Nephron (organoid): ENCODE data around the gene HMCES.
"Not testable (repeated sequence)": the region's sequence is repeated elsewhere in the genome, so short reads cannot be mapped to it uniquely, and the experiment has no call there.

Source experiments
- H3K27ac Mint-ChIP-seq, 3 experiments: 2 replicates each; pipeline ENCODE4 v1.8.0; 2020; ENCODE audit warnings: mixed read lengths in 3 of 3, mild to moderate bottlenecking in 2 of 3, moderate library complexity in 1 of 3
- H3K27me3 Mint-ChIP-seq: 2 replicates; pipeline ENCODE4 v1.8.0; 2021; ENCODE audit warnings: low read depth, mild to moderate bottlenecking, moderate library complexity, mixed read lengths
- H3K36me3 Mint-ChIP-seq: 2 replicates; pipeline ENCODE4 v1.8.0; 2020; ENCODE audit warnings: low read depth, mixed read lengths
- H3K4me1 Mint-ChIP-seq: 2 replicates; pipeline ENCODE4 v1.8.0; 2020; ENCODE audit warnings: mixed read lengths
- H3K4me3 Mint-ChIP-seq, 3 experiments: 2 replicates each; pipeline ENCODE4 v1.8.0; 2020; ENCODE audit warnings: mild to moderate bottlenecking in 3 of 3, mixed read lengths in 3 of 3, moderate library complexity in 2 of 3
- H3K9me3 Mint-ChIP-seq: 2 replicates; pipeline ENCODE4 v1.8.0; 2020; ENCODE audit warnings: mixed read lengths
- TF ChIP-seq, protein P1 (sequence below), 3 experiments: fragments of 200-600 bp; sonication (generic); IDR thresholded peaks; one replicate each; pipeline ENCODE4 v1.5.0; 2021; ENCODE audit warnings: antibody characterized with exemption in 3 of 3; ENCODE audit not compliant: unreplicated experiment in 3 of 3

The HMCES gene

DNA sequence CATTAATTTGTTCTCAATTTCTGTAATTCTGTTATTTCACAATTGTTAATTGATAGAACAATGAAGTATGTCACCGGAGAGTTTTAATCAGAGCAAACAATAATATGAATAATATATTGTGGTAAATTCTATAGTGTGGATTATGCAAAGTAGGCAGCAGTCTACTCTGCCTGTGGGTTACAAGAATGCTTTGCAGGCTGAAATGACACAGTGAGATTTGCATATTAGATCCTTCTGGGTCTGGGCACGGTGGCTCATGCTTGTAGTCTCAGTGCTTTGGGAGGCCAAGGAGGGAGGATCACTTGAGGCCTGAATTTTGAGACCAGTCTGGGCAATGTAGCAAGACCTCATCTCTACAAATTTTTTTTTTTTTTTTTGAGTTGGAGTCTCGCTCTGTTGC, 16.8 kb upstream of the HMCES start:
- Mint-ChIP-seq H3K4me3 (no peak overlapping the region), H3K27me3 (no peaks in the 10 kb centered on the region), H3K9me3 (no peaks in the 10 kb centered on the region), H3K4me1 (no peaks in the 10 kb centered on the region), H3K27ac (no peak overlapping the region), H3K36me3 (peaks cover 76% of the 10 kb centered on the region)
- TF ChIP-seq, protein P1, sequence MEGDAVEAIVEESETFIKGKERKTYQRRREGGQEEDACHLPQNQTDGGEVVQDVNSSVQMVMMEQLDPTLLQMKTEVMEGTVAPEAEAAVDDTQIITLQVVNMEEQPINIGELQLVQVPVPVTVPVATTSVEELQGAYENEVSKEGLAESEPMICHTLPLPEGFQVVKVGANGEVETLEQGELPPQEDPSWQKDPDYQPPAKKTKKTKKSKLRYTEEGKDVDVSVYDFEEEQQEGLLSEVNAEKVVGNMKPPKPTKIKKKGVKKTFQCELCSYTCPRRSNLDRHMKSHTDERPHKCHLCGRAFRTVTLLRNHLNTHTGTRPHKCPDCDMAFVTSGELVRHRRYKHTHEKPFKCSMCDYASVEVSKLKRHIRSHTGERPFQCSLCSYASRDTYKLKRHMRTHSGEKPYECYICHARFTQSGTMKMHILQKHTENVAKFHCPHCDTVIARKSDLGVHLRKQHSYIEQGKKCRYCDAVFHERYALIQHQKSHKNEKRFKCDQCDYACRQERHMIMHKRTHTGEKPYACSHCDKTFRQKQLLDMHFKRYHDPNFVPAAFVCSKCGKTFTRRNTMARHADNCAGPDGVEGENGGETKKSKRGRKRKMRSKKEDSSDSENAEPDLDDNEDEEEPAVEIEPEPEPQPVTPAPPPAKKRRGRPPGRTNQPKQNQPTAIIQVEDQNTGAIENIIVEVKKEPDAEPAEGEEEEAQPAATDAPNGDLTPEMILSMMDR (IDR thresholded peaks at IDR 0.05; ENCODE audit: unreplicated experiment in 3 of 3): no peak

- H3K27ac Mint-ChIP-seq: no peak overlapping the region
- TF ChIP-seq, protein P1 (IDR thresholded peaks at IDR 0.05; ENCODE audit: unreplicated experiment in 3 of 3): no peak
- H3K27me3 Mint-ChIP-seq: no peaks in the 10 kb centered on the region
- no peaks in the 10 kb centered on the region for H3K9me3 Mint-ChIP-seq
- H3K4me1 Mint-ChIP-seq: no peaks in the 10 kb centered on the region
- H3K4me3 Mint-ChIP-seq: no peak overlapping the region
- peaks cover 73% of the 10 kb centered on the region for H3K36me3 Mint-ChIP-seq
These were observed 15.3 kb upstream of the HMCES start for GRCh38 chr3:129263161-129263910.

DNA sequence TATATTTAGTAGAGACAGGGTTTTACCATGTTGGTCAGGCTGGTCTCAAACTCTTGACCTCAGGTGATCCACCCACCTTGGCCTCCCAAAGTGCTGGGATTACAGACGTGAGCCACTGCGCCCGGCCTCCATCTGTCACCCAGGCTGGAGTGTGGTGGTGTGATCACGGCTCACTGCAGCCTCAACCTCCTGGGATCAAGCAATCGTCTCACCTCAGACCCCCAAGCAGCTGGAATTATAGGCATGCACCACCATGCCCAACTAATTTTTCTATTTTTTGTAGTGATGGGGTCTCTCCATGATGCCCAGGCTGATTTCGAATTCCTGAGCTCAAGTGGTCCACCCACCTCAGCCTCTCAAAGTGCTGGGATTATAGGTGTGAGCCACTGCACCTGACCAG, 13.7 kb upstream of the HMCES start:
- H3K9me3 Mint-ChIP-seq, H3K4me3 Mint-ChIP-seq, H3K27me3 Mint-ChIP-seq, H3K4me1 Mint-ChIP-seq, H3K27ac Mint-ChIP-seq: not testable (repeated sequence)
- peaks cover 77% of the 10 kb centered on the region for H3K36me3 Mint-ChIP-seq

- H3K27me3 Mint-ChIP-seq: no peaks in the 10 kb centered on the region
- TF ChIP-seq, protein P1 (IDR thresholded peaks at IDR 0.05; ENCODE audit: unreplicated experiment in 3 of 3): no peak
- no peak overlapping the region for H3K4me3 Mint-ChIP-seq
- H3K4me1 Mint-ChIP-seq: no peaks in the 10 kb centered on the region
- no peaks in the 10 kb centered on the region for H3K9me3 Mint-ChIP-seq
- H3K27ac Mint-ChIP-seq: no peak overlapping the region
- peaks cover 80% of the 10 kb centered on the region for H3K36me3 Mint-ChIP-seq
These were observed 12.0 kb upstream of the HMCES start for GRCh38 chr3:129266651-129267050.

GRCh38 chr3:129268396-129268795, 10.3 kb upstream of the HMCES start:
- TF ChIP-seq, protein P1 (IDR thresholded peaks at IDR 0.05; ENCODE audit: unreplicated experiment in 3 of 3): no peak
- H3K4me1 Mint-ChIP-seq: no peaks in the 10 kb centered on the region
- no peak overlapping the region for H3K4me3 Mint-ChIP-seq
- H3K9me3 Mint-ChIP-seq: no peaks in the 10 kb centered on the region
- H3K36me3 Mint-ChIP-seq: peaks cover 77% of the 10 kb centered on the region
- H3K27ac Mint-ChIP-seq: no peak overlapping the region
- H3K27me3 Mint-ChIP-seq: no peaks in the 10 kb centered on the region

DNA sequence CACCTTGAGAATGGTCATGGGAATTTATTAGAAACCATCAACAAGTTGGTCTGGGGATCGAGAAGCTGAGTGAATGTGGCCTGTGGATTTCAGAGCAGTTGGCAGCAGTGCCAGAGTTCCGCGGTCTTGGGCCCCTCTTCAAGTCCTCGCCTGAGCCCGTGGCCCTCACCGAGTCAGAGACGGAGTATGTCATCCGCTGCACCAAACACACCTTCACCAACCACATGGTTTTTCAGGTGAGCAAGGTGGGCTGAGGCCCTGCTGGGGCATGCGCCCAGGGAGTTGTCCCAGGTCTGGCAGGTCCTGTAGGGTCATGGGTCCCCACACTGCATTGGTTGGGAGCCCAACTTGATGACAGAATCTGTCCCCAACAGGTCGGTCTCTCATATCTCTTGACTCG, 7.0 kb upstream of the HMCES start:
- Mint-ChIP-seq H3K27me3 (no peaks in the 10 kb centered on the region), H3K36me3 (peaks cover 82% of the 10 kb centered on the region), H3K4me3 (no peak overlapping the region), H3K27ac (no peak overlapping the region), H3K9me3 (no peaks in the 10 kb centered on the region), H3K4me1 (no peaks in the 10 kb centered on the region)
- TF ChIP-seq, protein P1 (IDR thresholded peaks at IDR 0.05; ENCODE audit: unreplicated experiment in 3 of 3): no peak
